HL-60 (cell line): ENCODE results near the gene CREB3L1.

Experiments
- CTCF ChIP-seq: IDR thresholded peaks from one replicate; pipeline ENCODE4 v1.5.1; 2011; ENCODE audit warnings: low read length, control low read depth, inconsistent platforms; ENCODE audit not compliant: insufficient read depth
- SPI1 ChIP-seq: IDR thresholded peaks from 2 replicates; pipeline ENCODE4 v1.6.1; 2012; ENCODE audit warnings: low read depth, mild to moderate bottlenecking, borderline replicate concordance

GRCh38 chr11:46307785-46308341 lies 30.4 kb downstream of the CREB3L1 start:
- TF ChIP-seq SPI1 (no peak), CTCF (no peak)
